GM21423 (cell line): ENCODE measurements around the gene PUSL1.

ENCODE experiments used
- ATAC-seq: cut with Tn5 transposase; IDR thresholded peaks from one replicate; pipeline ENCODE4 v1.9.1; 2021; ENCODE audit warnings: mild to moderate bottlenecking, moderate library complexity; ENCODE audit not compliant: unreplicated experiment

The PUSL1 gene

DNA sequence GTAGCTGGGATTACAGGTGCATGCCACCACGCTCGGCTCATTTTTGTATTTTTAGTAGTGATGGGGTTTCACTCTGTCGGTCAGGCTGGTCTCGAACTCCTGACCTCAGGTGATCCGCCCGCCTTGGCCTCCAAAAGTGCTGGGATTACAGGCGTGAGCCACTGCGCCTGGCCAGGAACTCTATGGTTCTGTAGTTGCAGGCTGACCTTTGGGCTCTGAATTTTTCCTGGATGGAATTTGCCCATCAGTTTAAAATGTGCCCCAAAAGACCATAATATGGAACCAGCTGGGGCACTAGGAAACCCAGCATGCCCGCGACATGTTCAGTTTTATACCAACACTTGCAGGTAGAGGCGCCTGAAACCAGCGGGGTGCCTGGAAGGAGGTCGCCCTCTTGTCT is 29.8 kb upstream of the PUSL1 start:
- ATAC-seq = no peak

DNA sequence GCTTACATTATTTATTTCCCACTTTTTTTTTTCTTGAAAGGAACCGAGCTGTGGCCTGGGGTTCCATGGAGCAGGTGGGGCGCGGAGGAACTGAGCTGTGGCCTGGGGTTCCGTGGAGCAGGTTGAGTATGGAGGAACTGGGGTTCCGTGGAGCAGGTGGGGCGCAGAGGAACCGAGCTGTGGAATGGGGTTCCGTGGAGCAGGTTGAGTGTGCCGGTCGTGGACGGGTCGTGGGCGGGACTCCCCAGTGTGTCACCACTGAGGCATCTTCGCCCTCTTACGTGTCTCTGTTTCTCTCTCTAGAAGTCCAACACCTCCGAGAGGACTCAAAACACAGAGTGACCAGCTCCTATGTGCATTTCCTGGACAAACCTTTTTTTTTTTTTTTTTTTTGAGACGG is 29.4 kb upstream of the PUSL1 start:
- no peak for ATAC-seq

DNA sequence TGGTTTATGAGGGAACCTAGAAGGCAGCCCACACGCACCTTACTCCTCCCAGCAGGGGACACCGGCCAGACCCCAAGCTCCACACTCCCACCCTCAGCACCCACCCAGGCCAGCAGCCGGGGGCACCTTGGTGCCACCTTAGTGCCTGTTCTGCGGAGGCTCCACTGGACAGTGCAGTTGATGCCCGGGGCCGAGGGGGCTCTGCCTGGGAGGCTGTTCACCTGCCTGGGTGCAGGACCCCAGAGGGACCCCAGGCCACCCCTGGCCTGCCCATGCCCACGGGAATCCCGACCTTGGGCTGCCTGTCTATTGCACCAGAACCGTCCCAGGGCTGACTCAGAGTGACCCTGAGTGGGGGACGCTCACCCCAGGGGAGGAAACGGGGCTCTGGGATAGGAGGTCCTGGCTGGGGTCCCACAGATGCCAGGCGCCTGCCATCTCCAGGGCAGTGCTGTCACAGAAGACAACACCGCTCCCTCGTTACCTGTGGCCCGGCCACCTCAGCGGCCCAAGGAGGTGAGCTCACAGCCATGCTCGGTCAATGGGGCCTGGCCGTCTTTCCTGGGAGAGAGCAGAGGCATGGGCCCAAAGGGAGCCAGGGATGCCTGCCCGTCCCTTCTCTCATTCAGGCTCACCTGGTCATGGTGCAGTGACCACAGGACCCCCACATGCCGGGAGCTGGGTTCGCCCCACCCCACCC is 27.5 kb upstream of the PUSL1 start:
- no peak for ATAC-seq

DNA sequence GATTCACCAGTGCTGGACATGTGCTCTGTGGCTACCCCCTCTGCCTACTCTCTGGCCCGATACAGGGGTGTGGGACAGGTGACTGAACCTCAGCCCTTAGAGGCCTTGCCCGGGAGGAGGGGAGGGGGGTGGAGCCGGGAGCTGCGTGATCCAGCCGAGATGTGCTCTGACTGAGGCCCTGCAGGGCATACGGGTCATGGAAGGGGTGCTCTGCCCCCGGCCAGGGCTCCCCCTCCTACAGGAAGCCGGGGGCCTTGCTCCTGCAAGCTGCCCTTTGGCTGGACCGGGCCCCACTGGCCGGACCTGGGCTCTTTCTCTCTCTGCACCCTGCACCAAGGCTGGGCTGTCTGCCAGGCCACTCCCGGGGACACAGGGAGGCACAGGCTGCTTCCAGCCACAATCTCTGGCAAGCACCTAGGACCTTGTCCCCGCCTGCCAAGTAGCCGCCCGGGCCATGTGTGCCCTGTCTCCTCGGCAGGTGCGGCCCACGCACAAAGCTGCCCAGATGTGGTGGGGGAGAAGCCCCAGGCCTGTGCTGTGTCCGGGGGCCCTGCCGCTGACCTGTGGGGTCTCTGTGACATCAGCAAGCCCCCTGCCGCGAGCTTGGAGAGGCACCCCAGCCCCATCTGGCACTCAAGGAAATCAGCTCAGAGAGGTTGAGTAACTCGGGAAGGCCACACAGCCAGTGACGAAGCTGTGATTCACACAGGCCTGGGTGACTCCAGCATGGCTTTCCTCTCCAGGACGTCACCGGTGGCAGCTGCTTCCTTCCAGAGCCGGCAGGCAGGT is 26.7 kb upstream of the PUSL1 start:
- no peak for ATAC-seq

DNA sequence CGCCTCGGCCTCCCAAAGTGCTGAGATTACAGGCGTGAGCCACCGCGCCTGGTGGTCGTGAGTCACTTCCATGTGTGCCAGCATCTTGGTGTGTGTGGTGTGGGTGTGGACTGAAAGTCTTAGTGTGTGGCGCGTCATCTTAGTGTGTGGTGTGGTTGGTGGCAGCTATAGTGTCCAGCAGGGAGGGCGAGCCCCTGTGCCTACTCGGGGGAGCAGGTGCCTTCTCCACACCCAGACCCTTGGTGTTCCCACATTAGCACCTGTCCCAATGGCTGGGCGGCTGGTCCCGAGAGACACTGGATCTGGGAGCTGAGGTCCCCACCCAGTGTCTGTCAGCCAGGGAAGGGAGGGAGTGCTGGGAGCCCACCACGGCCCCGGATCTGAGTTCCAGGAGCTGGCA is 25.4 kb upstream of the PUSL1 start:
- ATAC-seq = no peak

DNA sequence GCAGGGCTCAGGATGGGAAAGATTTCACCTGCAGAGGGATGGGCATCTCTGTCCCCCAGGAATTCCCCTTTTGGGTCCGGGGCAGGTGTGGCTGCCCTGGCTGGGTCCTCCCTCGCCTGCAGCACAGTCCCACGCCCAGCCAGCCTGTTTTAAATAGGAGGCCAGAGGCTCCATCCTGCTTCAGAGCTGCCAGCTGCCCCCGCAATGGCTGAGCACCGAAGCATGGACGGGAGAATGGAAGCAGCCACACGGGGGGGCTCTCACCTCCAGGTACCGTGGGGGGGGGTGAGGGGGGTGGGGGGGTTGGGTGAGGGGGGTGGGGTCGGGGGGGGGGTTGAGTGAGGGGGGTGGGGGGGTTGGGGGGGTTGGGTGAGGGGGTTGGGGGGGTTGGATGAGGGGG is 24.6 kb upstream of the PUSL1 start:
- ATAC-seq = no peak

DNA sequence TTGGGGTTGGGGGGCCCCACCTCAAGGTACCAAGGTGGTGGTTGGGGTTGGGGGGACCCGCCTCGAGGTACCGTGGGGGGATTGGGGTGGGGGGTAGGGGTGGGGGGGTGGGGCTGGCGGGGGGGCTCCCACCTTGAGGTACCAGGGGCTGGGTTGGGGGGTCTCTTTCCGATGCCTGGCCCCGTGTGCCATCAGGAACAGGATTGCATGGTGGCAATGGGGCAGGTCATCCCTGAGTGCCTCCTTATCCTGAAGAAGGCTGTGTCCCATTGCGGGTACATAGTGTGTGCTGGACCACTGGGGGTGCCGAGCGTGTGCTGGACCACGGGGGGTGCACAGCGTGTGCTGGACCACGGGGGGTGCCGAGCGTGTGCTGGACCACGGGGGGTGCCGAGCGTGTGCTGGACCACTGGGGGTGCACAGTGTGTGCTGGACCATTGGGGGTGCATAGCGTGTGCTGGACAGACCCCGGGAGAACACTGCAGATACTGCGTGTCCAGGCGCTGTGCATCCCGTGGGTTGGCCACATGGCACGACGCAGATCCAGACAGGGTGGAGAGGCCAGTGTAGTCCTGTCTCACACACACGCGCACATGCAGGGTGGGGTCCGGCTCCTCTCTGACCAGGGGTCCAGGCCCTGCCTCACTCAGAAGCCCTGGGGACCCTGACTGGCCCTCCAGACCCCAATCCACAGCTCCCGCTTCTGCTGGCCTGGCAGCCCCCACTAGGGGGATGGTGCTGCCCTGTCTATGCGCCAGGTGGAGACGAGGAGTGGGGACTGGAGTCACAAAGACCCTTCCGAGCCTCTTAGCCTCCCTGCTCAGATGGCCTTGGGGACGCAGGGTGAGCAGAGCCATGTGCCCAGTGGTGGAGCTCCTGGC is 23.9 kb upstream of the PUSL1 start:
- no peak for ATAC-seq

DNA sequence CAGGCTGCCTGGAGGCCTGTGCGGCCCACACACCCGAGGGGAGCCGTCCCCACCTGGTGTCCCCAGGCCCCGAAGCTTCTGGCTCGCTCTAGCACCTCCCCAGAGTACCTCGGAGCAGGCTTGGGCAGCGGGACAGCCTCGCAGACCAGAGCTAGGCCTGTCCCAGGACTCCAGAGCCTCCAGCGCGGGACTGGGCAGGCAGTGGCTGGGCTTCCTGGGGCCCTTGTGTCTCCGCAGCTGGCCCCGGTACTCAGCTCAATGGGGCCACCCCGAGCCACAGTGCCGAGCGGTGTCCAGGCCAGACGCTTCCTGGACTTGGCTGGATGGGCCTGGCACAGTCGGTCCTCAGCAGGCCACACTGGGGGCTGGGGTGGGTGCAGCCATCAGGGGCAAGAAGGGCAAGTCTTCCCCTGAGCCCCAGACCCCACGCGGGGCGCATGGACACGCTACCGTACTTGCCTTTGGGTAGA is 23.3 kb upstream of the PUSL1 start:
- no peak for ATAC-seq

DNA sequence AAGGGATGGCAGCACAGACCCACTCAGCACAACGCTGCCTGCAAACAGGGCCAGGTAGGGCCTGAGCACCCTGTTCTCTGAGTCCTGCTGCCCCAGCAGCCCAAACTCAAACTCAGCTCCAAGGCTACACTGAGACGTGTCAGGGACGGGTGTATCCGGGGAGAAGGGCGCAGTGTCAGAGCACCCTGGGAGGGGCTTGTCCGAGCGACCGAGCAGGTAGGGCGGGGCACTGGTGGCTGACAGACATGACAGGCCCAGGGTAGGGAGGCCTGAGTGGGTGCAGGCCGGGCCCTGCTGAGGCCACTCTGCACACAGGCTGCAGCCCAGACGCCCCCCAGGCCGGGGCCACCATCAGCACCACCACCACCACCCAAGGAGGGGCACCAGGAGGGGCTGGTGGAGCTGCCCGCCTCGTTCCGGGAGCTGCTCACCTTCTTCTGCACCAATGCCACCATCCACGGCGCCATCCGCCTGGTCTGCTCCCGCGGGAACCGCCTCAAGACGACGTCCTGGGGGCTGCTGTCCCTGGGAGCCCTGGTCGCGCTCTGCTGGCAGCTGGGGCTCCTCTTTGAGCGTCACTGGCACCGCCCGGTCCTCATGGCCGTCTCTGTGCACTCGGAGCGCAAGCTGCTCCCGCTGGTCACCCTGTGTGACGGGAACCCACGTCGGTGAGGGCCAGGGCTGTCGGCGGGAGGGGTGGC is 22.6 kb upstream of the PUSL1 start:
- no peak for ATAC-seq

DNA sequence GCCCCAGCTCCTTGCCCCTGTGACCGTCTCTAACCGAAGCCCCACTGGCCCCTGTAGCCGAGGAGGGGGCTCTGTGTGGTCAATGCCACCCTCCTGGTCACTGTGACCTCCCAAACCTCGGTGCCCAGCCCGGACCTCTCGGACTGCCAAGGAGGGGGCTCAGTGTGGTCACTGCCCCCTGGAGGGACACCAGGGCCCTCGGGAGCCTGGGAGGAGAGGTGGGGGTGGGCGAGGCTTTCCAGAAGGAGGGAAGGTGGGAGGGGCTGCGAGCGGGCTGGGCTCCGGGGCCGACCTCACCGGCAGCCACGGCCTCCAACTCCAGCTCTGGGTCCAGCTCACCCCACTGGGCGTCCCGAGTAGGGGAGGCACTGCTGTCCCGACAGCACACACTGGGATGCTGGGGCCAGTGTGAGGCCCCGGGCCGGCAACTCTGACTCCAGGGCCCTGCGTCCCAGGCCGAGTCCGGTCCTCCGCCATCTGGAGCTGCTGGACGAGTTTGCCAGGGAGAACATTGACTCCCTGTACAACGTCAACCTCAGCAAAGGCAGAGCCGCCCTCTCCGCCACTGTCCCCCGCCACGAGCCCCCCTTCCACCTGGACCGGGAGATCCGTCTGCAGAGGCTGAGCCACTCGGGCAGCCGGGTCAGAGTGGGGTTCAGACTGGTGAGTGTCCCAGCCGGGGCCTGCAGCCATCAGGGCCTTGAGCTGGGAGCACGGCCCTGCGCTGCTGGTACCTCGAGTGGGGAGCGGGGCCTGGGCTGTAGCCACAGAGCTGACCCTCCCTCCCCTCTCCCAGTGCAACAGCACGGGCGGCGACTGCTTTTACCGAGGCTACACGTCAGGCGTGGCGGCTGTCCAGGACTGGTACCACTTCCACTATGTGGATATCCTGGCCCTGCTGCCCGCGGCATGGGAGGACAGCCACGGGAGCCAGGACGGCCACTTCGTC is 21.8 kb upstream of the PUSL1 start:
- ATAC-seq = no peak

DNA sequence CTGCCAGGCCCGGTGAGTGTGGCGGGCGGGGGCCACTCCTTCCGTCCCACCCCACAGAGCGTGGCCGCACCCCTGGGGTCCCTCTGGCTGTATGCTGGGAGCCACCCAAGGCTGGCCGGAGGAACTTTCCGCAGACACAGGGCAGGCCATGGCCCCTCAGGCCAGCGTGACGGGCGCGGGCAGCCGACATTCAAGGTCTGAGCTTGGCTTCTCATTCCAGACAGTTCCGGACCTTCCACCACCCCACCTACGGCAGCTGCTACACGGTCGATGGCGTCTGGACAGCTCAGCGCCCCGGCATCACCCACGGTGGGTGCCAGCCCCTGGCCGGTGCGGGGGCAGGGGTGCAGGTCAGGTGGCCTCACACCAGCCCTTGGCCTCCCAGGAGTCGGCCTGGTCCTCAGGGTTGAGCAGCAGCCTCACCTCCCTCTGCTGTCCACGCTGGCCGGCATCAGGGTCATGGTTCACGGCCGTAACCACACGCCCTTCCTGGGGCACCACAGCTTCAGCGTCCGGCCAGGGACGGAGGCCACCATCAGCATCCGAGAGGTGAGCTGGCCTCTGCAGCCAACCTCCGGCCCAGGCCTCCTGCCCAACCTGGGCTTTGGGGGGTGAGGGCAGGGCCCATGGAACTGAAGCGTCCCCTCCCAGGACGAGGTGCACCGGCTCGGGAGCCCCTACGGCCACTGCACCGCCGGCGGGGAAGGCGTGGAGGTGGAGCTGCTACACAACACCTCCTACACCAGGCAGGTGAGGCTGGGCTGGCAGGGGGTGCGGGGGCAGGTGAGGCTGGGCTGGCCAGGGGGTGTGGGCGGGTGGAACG is 20.9 kb upstream of the PUSL1 start:
- no peak for ATAC-seq

DNA sequence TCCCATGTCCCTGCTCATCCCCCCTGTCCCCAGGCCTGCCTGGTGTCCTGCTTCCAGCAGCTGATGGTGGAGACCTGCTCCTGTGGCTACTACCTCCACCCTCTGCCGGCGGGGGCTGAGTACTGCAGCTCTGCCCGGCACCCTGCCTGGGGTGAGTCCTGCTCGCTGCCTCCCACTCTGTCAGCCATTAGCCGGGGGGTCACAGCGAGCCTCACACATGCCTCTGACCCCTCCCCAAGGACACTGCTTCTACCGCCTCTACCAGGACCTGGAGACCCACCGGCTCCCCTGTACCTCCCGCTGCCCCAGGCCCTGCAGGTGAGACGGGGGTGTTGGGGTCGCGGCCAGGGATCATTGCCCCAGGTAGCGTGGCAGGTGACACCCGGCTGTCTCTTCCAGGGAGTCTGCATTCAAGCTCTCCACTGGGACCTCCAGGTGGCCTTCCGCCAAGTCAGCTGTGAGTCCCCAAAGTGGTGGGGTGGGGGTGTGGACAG is 18.1 kb upstream of the PUSL1 start:
- no peak for ATAC-seq

DNA sequence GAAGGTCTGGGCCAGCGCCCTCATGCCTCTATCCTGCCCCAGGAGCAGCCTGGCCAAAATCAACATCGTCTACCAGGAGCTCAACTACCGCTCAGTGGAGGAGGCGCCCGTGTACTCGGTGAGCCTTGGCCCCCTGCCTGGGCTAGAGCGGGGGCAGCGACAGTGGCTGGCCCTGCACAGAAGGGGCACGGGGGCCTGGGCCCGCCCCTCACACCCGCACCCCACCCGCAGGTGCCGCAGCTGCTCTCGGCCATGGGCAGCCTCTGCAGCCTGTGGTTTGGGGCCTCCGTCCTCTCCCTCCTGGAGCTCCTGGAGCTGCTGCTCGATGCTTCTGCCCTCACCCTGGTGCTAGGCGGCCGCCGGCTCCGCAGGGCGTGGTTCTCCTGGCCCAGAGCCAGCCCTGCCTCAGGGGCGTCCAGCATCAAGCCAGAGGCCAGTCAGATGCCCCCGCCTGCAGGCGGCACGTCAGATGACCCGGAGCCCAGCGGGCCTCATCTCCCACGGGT is 17.3 kb upstream of the PUSL1 start:
- no peak for ATAC-seq

DNA sequence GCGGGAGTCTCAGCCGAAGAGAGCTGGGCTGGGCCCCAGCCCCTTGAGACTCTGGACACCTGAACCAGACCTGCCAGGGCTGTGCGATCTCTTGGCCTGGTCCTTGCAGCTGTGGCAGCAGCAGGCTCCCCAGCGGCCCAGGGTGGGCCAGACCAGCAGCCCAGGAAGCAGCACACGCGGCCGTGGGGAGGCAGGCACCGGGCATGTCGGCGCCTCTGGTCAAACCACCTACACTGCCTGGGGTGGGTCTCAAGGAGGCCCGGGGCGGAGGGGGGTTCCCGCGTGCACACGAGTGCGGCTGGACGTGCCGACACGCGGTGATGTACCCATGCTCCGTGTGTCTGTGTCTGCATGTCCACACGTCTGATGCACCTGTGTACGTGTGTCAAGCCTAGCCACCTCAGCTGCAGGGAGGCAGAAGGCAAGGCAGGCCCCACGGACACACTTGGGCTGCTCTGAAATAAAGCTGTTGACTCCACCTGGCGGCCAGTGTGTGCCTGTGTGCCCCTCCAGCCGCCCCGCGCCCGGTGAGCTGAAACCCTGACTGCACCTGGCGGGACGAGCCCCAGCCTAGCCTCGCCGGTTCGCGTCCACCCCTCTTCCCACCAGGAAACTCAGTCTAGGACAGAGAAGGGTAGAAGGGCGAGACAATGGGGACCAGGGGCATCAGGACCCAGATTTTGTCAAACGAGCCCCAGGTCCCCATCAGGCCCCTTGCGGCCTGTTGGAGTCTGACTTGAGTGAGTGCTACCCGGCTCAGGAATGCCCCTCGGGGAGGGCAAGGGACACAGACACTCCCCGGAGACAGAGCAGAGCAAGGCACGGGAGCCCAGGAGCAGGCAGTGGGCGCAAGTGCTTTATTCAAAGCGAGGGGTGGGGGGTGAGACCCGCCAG is 16.6 kb upstream of the PUSL1 start:
- peak; percentile 51 for ATAC-seq

DNA sequence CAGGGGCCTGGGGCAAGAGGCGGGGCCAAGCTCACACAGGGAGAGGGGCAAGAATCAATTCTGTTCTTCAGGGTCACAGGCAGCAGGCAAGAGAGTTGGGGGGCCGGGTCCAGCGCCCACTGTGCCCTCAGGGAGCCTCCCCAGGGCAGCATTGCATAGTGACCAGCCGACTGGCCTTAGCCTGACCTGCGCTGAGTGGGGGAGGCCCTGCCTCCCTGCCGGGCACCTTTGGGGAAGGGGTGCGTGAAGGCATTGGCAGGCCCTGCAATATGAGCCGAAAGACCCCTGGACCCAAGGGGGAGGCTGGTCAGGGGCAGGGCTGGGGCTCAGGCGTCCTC is 16.0 kb upstream of the PUSL1 start:
- no peak for ATAC-seq

DNA sequence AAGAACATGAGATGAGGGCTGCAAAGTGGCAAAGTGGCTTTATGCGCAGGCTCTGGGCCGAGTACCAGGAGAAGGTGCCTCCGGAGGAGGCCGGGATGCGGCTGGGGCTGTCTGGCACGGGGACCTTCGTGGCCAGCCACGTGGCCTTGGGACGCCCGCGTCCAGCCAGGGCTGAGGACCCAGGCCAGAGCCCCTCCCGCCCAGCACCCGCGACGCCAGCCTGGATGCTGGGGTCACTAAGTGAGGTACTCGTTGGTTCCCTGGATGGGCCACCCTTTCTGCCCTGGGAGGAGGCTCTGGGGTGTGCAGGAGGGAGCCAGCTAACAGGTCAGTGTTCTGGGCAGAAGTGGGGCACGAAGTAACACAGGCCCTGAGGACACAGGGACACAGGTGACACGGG is 15.5 kb upstream of the PUSL1 start:
- no peak for ATAC-seq
